Measurements from ENCODE around the gene RORC. TPM values are rescaled to one million over a fixed set of nuclear protein-coding genes. Genes with fewer than 3 reads are reported as not detected.
"Not testable (repeated sequence)": the region's sequence is repeated elsewhere in the genome, so short reads cannot be mapped to it uniquely, and the experiment has no call there.

The RORC gene
- under 0.01 TPM in 1 of 2 replicates, not detected in the other for total RNA-seq

DNA sequence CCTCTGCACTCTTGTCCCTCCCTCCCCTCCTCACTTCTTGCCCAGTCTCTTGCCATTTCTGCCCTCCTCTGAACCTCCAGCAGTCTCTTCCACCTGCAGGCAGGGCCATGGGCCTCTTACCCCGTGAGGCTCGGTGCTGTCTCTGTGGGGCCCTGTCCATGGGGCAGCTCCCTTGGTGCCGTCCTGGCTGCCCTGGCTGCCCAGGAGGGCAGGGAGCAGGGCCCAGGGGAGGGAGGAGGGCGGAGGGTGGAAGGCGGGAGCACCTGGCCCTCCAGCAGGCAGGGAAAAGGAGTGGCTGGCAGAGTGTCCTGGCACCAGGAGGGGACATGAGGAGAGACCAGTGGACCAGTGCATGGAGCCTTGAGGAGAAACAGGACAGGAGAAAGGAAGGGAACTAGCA, at the start of gene RORC:
Gene RORC (minus strand): TSS at position 198 of the 400 bp plus-strand sequence. CDS start 38 bp downstream, at position 160.
- no peak for DNase-seq

GRCh38 chr1:151875419-151876097, 44.0 kb upstream of the RORC start:
- no peak for DNase-seq

GRCh38 chr1:151872776-151873175, 41.2 kb upstream of the RORC start:
- not testable (repeated sequence) for DNase-seq

DNA sequence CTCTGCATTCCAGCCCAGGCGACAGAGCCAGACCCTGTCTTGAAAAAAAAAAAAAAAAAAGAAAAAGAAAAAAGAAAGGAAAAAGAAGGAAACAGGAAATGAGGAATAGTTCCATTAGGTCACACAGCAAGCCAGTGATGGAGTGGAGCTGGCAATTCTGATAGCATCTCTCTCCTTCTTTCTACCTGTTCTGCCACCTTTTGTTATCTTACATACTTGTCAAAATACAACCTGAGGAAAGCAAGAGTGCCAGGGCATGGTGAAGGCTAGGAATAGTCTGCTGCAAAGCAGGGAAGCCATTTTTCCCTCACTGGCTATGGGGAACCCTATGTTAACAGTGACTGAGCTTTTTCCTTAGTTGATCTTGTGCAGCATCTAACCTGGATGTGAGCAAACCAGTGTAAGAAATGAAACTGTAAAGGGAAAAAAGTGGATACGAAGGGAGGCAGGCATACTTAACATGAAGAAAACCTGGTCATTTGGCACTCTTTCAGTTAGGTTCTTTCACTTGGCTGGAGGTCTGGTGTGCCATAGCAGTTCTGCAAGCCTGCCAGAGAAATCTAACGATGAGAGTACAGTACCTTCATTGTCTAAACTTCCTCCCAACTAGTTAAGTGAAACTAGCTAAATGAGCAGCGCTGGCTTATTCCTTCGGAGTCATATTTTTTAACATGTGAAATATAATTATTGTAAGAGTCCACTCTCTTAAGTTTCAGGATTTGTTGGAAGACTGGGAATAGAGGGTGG, 39.9 kb upstream of the RORC start:
- no peak for DNase-seq

DNA sequence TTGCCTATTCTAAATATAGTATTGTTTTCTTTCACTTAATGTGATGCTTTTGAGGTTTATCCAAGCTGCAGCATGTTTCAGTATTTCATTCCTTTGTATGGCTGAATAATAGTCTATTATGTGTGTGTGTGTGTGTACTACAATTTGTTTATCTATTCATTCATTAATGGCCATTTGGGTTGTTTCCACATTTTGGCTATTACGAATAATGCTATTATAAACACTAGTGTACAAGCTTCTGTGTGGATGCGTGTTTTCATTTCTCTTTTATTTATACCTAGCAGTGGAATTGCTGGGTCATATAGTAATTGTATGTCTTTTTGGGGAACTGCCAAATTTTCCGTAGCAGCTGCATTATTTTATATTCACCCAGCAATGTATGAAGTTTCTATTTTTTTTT, 36.9 kb upstream of the RORC start:
- peak; percentile 37 for DNase-seq

GRCh38 chr1:151867765-151868411, 36.3 kb upstream of the RORC start:
- DNase-seq = peak; percentile 58

- DNase-seq = no peak
Measured at GRCh38 chr1:151867321-151867720, 35.7 kb upstream of the RORC start.

GRCh38 chr1:151864411-151864810, 32.8 kb upstream of the RORC start:
- no peak for DNase-seq

DNA sequence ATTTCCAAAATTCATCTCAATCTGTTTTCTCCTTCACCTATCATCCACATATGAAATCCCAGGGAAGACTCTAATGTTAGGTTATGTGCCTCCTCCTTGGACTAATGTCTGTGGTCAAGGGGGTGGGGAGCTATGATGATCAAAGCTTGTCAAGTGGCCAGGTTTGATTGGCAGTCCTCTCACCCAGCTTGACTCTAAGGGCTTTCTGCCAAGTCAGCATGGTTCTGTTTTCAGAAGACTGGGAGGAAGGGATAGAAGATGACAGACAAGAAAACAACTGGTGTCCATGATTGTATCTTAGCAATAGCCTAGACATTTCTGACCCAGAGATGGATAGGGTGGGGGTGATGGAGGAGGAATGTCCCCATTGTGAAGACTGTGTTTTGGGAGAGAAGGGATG, 31.0 kb upstream of the RORC start:
- DNase-seq = no peak

GRCh38 chr1:151860504-151861187, 29.0 kb upstream of the RORC start:
- DNase-seq = no peak

- no peak for DNase-seq
Measured at GRCh38 chr1:151859891-151860293, 28.3 kb upstream of the RORC start.

- no peak for DNase-seq
Measured at GRCh38 chr1:151858886-151859665, 27.5 kb upstream of the RORC start.

GRCh38 chr1:151858030-151858746, 26.6 kb upstream of the RORC start:
- no peak for DNase-seq

GRCh38 chr1:151855933-151856332, 24.3 kb upstream of the RORC start:
- DNase-seq = no peak

- not testable (repeated sequence) for DNase-seq
Measured at GRCh38 chr1:151855516-151855915, 23.9 kb upstream of the RORC start.

DNA sequence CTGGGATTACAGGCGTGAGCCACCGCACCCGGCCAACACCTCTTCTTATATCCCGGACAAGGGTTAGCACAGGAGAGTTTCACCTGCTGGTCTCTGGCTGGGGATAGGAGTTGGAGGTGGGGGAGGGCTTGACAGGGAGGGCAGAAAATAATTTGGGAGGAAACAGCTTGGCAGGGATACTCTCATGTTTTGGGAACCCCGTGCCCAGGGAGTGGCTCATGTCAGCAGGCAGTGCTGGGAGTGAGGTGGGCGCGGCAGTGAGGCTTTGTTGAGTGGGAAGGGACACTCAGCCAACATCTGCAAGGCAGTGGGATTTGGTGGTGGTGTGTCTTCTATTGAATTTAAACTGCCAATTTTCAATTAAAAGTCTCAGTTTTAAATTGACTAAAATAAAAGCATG, 23.1 kb upstream of the RORC start:
- DNase-seq = no peak

GRCh38 chr1:151853411-151853943, 21.9 kb upstream of the RORC start, which contains the start of gene THEM5:
Gene THEM5, minus strand, starts transcription at chr1:151853712. Its CDS starts 147 bp downstream, at chr1:151853565.
- no peak for DNase-seq

DNA sequence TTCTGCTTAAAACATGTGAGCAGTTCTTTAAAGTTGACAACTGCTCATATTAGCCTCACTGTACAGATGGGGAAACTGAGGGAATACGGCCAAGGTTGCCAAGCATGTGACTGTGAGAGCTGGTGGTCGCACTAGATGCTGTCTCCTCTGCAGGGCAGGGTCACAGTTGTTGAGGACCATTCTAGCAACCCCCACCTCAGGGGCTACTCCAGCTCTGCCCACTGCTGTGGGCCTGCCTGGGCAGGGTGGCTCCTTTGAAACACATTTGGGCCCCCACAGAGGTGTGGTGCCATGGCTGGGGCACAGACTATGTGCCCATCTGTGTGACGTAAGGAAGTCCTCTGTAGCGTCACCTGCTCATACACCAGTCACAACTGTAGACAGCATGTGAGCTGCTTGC, 21.1 kb upstream of the RORC start:
- no peak for DNase-seq

GRCh38 chr1:151851886-151852285, 20.3 kb upstream of the RORC start:
- no peak for DNase-seq

DNA sequence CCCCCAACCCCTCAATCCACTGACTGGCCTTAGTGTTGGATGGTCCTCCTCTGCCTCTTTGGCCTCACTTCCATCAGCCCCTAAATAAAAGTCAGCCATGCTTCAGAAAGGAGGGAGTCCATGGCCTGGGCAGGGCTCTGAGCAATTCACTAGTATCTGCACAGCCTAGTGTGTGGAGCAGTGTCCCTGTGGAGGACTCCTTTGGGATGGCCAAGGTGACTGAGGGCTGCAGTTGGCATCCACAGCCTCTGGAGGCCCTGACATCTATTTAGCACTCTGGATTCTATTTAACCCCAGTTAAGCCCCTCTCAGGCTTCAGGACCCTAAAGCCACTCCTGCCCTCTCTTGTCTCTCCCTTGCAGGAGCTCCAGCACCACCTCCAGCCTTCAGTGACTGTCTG, 18.3 kb upstream of the RORC start:
- no peak for DNase-seq

- DNase-seq = no peak
Measured at GRCh38 chr1:151849126-151849525, 17.5 kb upstream of the RORC start.

Measured in dermis blood vessel endothelial cell (primary cell).